ENCODE measurements around the gene COQ8A.
"Not testable (repeated sequence)": the region's sequence is repeated elsewhere in the genome, so short reads cannot be mapped to it uniquely, and the experiment has no call there.

The COQ8A gene

DNA sequence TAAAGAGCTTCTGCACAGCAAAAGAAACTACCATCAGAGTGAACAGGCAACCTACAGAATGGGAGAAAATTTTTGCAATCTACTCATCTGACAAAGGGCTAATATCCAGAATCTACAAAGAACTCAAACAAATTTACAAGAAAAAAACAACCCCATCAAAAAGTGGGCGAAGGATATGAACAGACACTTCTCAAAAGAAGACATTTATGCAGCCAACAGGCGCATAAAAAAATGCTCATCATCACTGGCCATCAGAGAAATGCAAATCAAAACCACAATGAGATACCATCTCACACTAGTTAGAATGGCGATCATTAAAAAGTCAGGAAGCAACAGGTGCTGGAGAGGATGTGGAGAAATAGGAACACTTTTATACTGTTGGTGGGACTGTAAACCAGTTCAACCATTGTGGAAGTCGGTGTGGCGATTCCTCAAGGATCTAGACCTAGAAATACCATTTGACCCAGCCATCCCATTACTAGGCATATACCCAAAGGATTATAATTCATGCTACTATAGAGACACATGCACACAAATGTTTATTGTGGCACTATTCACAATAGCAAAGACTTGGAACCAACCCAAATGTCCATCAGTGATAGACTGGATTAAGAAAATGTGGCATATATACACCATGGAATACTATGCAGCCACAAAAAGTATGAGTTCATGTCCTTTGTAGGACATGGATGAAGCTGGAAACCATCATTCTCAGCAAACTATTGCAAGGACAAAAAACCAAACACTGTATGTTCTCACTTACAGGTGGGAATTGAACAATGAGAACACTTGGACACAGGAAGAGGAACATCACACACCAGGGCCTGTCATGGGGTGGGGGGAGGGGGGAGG, 10.6 kb upstream of the COQ8A start:
- DNase-seq, result not testable (repeated sequence)

- no peak for DNase-seq
Measured at GRCh38 chr1:226934483-226935237, 5.4 kb upstream of the COQ8A start.

DNA sequence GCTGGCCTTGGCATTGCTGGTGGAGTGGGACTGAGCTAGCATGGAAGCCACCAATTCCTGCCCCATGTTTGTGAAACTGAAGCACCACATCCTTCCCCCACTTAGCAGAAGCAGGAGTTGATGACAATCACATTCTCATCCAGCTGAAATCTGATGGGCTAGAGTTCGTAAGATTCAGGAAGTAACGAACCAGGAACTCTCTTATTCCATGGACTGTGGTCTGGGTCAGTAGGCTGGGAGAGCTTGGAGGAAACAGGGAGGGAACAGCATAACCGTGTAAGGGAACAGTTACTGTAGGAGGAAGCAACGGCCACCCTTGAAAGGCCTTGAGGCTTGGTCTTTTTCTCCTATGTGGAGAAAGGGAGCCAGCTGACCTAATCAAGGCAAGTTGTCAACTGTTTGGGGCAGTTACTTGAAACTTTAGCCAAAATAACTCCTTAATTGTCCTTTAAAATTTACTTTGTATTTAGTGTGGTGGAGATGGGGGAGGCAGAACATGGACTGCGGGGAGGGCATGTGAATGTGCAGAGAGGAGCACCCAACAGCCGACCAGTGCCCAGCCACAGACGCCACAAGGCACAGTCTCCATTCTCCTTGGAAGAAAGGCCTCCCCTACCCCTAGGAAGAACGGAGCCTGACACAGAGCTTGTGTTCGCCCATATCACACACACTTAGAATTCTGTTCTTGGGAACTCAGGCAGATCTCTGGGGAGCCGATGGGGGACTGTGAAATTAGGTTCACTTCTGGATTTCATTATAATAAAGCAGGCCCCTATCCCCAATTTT, 2.0 kb upstream of the COQ8A start:
- no peak for DNase-seq

GRCh38 chr1:226938903-226939437, 1.1 kb upstream of the COQ8A start:
- DNase-seq, result no peak

- peak; percentile 66 for DNase-seq
Measured at GRCh38 chr1:226939438-226940028, 561 bp upstream of the COQ8A start.

DNA sequence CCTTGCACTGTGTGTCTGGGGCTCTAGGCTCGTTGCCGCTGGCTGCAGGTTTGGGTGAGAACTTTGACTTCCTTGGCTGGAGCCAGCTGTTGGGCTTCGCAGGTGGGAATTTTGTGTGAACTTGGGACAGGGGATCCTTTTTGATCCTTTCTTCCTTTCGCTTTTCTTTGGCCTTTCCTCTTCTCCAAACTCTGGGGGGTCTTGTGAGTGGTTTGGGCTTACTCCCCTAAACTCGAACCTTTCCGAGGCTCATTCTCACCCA, 643 bp downstream of the COQ8A start:
- no peak for DNase-seq

- DNase-seq, result no peak
Measured at GRCh38 chr1:226942392-226942791, 2.3 kb downstream of the COQ8A start.

GRCh38 chr1:226943156-226943555, 3.1 kb downstream of the COQ8A start:
- DNase-seq, result no peak

DNA sequence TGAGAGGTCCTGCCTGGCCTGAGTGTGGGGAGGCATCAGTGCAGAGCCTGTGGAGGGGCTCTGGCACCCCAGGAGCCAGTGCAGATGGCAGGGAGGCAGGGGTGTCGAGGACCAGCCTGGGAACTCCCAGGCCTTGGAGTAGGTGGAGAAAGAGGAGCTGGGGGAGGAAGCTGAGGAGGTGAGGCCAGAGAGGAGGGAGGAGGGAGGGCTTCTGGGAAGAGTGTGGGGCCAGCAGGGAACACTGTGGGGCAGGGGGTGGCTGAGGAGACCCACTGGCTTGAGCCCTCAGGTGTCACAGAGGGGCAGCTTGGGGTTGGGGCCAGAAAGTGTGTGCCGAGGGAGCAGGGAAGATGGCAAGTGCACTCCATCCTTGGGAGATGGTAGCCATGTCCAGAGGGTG, 3.8 kb downstream of the COQ8A start:
- DNase-seq, result no peak

DNA sequence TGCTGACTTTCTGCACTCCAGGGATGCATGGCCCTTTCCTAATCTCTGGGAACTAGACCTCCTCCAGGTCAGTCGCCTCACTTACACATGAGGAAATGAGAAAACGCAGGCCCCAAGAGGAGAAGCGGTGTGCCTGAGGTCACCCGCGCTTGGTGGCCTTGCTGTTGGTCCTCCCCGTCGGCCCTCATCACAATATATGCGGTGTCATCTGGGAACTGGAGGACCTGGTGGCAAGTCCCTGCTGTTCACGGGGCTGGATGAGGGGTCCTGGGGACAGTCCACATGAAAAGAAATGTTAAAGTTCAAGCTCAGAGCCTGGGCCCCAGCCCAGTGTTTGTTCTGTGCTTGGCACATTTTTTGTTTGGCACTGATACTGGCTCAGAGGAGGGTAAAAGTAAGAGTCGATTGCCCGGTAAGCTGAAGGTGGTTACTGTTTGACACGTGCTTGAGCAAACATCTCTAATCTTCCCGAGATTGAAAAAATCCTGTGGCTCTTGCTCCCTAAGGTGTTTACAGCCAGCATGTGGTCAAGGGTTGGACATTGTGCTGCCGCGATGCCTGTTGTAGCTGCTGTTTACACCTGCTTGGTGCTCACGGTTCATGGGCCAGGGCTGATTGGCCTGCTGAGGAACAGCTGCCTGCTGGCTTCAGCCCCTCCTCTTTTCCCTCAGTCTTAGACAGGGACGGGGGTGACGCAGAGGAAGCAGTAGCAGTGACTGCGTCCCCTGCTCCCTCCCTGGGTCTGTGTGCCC, 5.2 kb downstream of the COQ8A start:
- no peak for DNase-seq

- no peak for DNase-seq
Measured at GRCh38 chr1:226945858-226946245, 5.8 kb downstream of the COQ8A start.

- no peak for DNase-seq
Measured at GRCh38 chr1:226946285-226946684, 6.2 kb downstream of the COQ8A start.

DNA sequence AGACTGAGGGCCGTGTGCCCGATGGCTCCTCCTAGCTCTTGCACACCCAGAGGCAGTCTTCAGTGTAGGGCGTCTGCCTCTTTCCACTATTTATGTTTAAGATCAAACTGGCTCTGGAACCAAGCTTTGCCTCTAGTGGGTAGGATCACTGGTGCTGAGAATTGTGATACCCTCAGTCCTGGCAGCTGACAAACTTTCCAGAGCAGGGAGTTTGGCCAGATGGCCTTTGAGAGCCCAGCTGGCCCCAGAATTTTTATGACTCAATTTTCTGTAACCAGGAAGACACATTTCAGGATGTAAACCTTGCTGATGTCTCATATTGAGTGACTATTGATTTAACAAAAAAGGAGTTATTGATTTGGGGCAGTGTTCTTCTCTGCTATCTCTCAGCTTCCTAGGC, 6.7 kb downstream of the COQ8A start:
- DNase-seq, result no peak

DNA sequence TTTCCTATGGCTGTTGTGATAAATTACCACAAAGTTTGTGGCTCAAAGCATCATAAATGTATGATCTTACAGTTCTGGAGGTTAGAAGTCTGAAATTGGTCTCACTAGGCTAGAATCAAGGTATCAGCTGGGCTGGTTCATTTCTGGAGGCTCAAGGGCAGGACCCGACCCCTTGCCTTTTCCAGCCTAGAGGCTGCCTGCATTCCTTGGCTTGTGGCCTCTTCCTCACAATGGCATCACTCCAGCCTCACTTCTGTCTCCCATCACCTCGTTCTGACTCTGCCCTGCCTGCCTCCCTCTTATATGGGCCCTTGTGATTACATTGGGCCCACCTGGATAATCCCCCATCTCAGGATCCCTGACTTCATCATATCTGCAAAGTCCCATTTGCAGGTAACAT, 8.0 kb downstream of the COQ8A start:
- no peak for DNase-seq

DNA sequence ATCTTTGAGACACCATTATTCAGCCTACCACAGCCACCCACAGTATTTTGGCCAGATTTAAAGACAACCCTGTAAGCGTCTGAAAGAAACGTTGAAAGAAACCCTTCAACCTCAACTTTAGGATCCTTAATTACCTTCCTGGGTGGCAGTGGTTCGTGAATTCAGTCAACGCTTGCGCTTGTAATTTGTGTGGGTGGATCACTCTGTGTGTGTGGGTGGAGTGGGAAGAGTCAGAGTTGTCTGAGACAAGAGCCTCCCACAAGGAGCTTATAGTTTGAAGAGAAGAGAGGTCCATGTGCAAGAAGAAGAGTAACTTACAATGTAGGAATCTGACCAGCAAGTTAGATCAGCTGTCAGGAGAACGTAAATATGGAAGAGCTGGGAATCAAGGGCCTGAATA, 8.4 kb downstream of the COQ8A start:
- DNase-seq, result no peak

DNA sequence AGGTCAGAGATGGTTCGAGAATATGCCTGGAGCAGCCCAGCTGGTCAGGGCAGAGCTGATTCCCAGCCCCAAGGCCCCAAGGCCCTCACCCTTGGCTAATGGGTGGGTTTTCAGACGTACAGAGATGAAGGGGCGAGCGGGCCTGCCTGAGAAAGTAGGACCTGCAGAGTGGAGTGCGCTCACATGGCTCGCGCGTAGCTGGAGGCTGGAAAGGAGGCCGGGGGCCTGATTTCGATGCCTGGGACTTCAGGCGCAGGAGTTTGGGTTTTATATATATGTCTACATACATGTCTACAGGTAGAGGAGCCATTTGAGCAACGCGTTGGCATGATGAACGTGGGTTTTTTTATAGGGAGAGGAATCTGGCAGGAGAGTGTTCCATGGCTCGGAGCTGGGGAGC, 8.9 kb downstream of the COQ8A start:
- no peak for DNase-seq

DNA sequence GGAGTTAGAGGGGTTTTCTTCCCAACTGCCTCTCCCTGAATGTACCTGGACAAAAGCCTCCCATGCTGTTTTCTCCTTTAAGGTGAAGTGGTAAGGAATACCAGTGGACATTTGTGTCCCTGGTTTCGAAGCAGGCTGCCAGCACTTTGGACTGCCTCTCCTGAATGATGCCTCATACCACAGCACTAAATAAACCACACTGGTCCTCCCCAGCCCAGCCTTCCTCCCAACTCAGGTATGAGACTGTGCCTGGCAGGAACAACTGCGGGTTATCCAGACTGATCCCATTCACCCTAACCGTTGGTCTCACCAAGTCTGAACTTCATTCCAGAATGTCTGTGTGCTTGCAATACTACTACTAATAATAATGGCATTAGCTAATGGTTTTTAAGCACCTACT, 9.3 kb downstream of the COQ8A start:
- DNase-seq, result no peak

- no peak for DNase-seq
Measured at GRCh38 chr1:226950316-226950715, 10.2 kb downstream of the COQ8A start.

- no peak for DNase-seq
Measured at GRCh38 chr1:226950871-226951270, 10.8 kb downstream of the COQ8A start.

DNA sequence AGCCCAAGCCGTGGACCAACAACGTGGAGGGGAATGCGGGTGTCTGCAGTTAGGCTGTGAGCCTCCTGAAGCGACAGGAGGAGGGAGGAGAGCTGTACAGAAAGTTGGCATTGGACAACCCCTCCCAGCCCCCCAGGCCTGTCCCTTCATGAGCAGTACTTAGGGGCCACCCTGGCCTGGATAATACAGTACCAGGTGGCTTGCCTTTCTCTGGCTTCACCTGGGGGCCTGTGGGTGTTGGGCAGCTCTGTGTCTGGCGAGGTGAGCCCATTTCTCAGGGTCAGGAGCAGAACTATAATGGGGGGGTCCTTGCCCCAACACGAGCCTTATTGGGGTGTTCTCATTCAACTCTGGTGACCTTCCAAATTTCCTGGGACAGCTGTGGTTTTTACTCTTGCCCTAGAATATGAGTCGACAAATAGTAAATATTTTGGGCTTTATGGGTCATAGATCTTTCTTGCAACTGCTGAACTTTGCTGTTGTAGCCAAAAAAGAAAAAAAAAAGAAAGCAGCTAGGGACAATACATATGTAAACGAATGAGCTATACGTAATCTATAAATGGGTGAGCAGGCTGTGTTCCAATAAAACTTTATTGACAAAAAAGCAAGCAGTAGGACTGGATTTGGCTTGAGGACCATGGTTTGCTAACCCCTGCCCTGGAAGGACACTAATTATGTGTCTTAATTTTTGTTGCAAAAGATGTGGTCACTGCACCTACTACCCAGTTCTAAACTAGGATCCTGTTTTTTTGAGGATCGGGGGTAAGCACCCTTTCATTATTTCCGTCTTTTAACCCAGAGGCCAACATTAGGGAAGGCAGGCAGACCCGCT, 11.4 kb downstream of the COQ8A start:
- DNase-seq, result no peak

DNA sequence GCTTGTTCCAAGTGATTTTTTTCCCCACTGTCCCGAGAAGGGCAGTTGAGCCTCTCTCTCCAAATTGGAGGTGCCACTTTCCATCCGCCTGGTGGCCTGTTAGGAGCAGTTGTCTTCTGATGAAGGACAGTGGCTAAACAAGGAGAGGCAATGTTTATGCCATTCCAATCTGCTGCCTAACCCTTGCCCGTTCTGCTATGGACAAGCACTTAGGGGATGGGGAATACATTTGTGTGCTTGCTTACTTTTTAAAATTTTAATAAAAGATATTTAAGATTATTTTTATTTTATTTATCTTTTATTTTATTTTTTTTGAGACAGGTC, 12.0 kb downstream of the COQ8A start:
- no peak for DNase-seq
